Epithelial cell of esophagus (primary cell): ENCODE data around the gene DCUN1D2.

Experiments
- DNase-seq: peaks from one replicate; pipeline ENCODE4 v3.0.0; 2010; ENCODE audit warnings: low read depth
- H3K4me3 ChIP-seq: 2 replicates; pipeline ENCODE4 v1.5.1; 2011; ENCODE audit warnings: mild to moderate bottlenecking, low read length, control low read depth
- CTCF ChIP-seq: IDR thresholded peaks from 2 replicates; pipeline ENCODE4 v1.5.1; 2011; ENCODE audit warnings: low read depth, mild to moderate bottlenecking, low read length, control low read depth, inconsistent platforms; ENCODE audit not compliant: insufficient read depth; ENCODE audit errors: missing control alignments

The DCUN1D2 gene

DNA sequence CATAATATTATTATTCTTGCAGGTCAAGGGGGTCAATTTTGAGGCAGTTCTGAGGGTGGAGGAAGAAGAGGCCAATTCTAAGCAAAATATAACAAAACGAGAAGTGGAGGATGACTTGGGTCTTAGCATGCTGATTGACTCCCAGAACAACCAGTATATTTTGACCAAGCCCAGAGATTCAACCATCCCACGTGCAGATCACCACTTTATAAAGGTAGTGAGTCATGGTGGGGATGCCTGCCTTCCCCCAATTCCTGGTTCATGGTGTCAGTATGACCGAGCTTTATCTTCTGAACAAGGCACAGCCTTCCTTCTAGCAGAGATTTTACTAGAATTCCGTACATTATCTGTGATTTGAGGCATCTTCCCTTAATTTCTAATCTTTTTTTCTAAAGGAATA, 9.4 kb upstream of the DCUN1D2 start:
- DNase-seq, result no peak
- H3K4me3 ChIP-seq, result no peak overlapping the region
- TF ChIP-seq CTCF, result no peak

- H3K4me3 ChIP-seq, result no peak overlapping the region
- DNase-seq, result no peak
- TF ChIP-seq CTCF, result no peak
These were observed 8.4 kb upstream of the DCUN1D2 start for GRCh38 chr13:113498905-113499304.

DNA sequence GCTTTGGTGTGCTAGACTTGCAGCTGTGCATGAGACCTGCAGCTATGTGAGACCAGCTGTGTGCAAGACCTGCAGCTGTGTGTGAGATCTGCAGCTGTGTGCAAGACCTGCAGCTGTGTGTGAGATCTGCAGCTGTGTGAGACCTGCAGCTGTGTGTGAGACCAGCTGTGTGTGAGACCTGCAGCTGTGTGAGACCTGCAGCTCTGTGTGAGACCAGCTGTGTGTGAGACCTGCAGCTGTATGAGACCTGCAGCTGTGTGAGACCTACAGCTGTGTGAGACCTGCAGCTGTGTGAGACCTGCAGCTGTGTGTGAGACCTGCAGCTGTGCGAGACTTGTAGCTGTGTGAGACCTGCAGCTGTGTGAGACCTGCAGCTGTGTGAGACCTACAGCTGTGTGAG, 6.7 kb upstream of the DCUN1D2 start:
- no peak for TF ChIP-seq CTCF
- no peak for DNase-seq
- H3K4me3 ChIP-seq, result no peak overlapping the region

- DNase-seq, result peak; percentile 35
- peak overlapping the region; percentile 4 for H3K4me3 ChIP-seq
- no peak for TF ChIP-seq CTCF
These were observed 5.1 kb upstream of the DCUN1D2 start for GRCh38 chr13:113495494-113496210.

DNA sequence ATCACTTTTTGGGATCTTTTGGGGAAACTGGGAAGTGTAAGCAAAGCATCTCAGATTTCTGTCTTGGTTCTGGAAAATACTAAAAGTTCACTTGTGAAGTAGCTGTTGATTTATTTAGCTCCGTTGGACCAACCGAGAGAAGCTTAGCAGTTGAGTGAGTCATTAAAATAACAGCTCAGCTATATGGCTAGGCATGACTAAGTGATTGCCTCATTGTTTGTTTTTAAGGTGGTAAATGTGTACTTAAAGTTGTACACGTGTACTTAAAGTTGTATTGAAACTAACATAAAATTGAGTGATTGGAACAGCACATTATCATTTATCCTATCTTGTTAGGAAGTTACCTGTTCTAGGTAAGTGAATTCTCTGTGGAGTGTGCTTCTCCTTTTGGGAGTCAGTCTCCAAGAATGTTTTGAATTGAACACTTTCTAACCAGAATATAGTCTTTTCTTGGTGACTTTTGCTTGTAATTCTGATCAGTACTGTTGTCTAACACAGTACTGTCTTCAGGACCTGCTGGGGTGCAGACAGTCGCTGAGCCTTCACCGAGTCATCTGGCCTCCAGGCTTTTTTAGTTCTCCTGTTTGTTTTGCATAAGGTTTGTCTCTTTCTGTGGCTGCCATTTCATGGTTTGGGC, 2.9 kb upstream of the DCUN1D2 start:
- no peak for TF ChIP-seq CTCF
- peak; percentile 96 for DNase-seq
- peak overlapping the region; percentile 19 for H3K4me3 ChIP-seq

DNA sequence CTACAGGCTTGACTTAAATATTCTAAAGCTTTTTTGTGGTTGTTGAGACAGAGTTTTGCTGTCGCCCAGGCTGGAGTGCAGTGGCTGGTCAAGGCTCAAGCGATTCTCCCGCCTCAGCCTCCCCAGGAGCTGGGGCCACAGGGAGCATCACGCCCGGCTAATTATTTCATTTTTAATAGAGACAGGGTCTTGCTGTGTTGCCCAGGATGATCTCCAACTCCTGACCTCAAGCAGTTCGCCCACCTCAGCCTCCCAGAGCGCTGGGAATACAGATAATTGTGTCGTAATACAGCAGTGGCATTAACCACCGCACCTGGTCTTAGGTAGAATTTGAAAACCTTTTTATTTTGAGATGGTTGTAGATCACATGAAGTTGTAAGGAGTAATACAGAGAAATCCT, 1.5 kb upstream of the DCUN1D2 start:
- H3K4me3 ChIP-seq, result peak overlapping the region; percentile 76
- no peak for DNase-seq
- no peak for TF ChIP-seq CTCF
